ENCODE measurements around the gene CRYGS. TPM values are rescaled to one million over a fixed set of nuclear protein-coding genes. Genes with fewer than 3 reads are reported as not detected.
"Not testable (repeated sequence)": the region's sequence is repeated elsewhere in the genome, so short reads cannot be mapped to it uniquely, and the experiment has no call there.

Gene CRYGS
- polyA plus RNA-seq, 1 experiment = 2.0 TPM

GRCh38 chr3:186506191-186506739 is 37.9 kb downstream of the CRYGS start:
- Histone ChIP-seq H3K27me3 (ENCODE audit: control insufficient read depth, insufficient read depth, low read length) (peaks cover 9% of the 10 kb centered on the region), H3K27ac (ENCODE audit: low read depth, low read length) (no peak overlapping the region), H3K9me3 (ENCODE audit: control insufficient read depth, insufficient read depth, low read length) (no peaks in the 10 kb centered on the region), H3K4me3 (ENCODE audit: low read depth, low read length) (no peak overlapping the region)
- CTCF ChIA-PET = no interaction called here
- no peak for DNase-seq (ENCODE audit: low read depth, low spot score)
- POLR2A ChIA-PET = no interaction called here
- TF ChIP-seq CTCF (IDR thresholded peaks at IDR 0.05; ENCODE audit: low read depth, low read length) = no peak

GRCh38 chr3:186502966-186503712 is 41.0 kb downstream of the CRYGS start:
- Histone ChIP-seq H3K4me3 (ENCODE audit: low read depth, low read length) (no peak overlapping the region), H3K9me3 (ENCODE audit: control insufficient read depth, insufficient read depth, low read length) (no peaks in the 10 kb centered on the region), H3K27ac (ENCODE audit: low read depth, low read length) (no peak overlapping the region), H3K27me3 (ENCODE audit: control insufficient read depth, insufficient read depth, low read length) (peaks cover 5% of the 10 kb centered on the region)
- no peak for DNase-seq (ENCODE audit: low read depth, low spot score)
- TF ChIP-seq CTCF (IDR thresholded peaks at IDR 0.05; ENCODE audit: low read depth, low read length) = no peak
- POLR2A ChIA-PET = interaction anchor here (0.6 kb wide), 1 partner anchor 196 kb away, joined by 3 read pairs; no protein-coding TSS in a partner anchor
- CTCF ChIA-PET = interaction anchor here (0.9 kb wide), 1 partner anchor 37 kb away, joined by 5 read pairs; no protein-coding TSS in a partner anchor

- CTCF ChIA-PET = no interaction called here
- POLR2A ChIA-PET = no interaction called here
- no peak for DNase-seq (ENCODE audit: low read depth, low spot score)
- TF ChIP-seq CTCF (IDR thresholded peaks at IDR 0.05; ENCODE audit: low read depth, low read length) = no peak
- Histone ChIP-seq H3K9me3 (ENCODE audit: control insufficient read depth, insufficient read depth, low read length) (peaks cover 3% of the 10 kb centered on the region; the same call in 1 of the 2 replicates), H3K27me3 (ENCODE audit: control insufficient read depth, insufficient read depth, low read length) (peaks cover 9% of the 10 kb centered on the region), H3K27ac (ENCODE audit: low read depth, low read length) (no peak overlapping the region), H3K4me3 (ENCODE audit: low read depth, low read length) (no peak overlapping the region)
Observed at GRCh38 chr3:186502138-186502948, 41.8 kb downstream of the CRYGS start.

GRCh38 chr3:186499949-186500348 is 44.2 kb downstream of the CRYGS start:
- POLR2A ChIA-PET; DNase-seq (ENCODE audit: low read depth, low spot score): not testable (repeated sequence)

GRCh38 chr3:186498022-186498421 is 46.2 kb downstream of the CRYGS start:
- POLR2A ChIA-PET; DNase-seq (ENCODE audit: low read depth, low spot score); H3K27ac ChIP-seq (ENCODE audit: low read depth, low read length); H3K9me3 ChIP-seq (ENCODE audit: control insufficient read depth, insufficient read depth, low read length); H3K4me3 ChIP-seq (ENCODE audit: low read depth, low read length): not testable (repeated sequence)
- H3K27me3 ChIP-seq (ENCODE audit: control insufficient read depth, insufficient read depth, low read length) = peaks cover 20% of the 10 kb centered on the region
- CTCF ChIA-PET = interaction anchor here (1.0 to 1.1 kb wide), 2 partner anchors 42 to 43 kb away, joined by 3 read pairs; no protein-coding TSS in a partner anchor

More at GRCh38 chr3:186499949-186500348, 44.2 kb downstream of the CRYGS start:
- H3K9me3 ChIP-seq (ENCODE audit: control insufficient read depth, insufficient read depth, low read length); H3K27ac ChIP-seq (ENCODE audit: low read depth, low read length); H3K4me3 ChIP-seq (ENCODE audit: low read depth, low read length); CTCF ChIA-PET: not testable (repeated sequence)
- peaks cover 22% of the 10 kb centered on the region for H3K27me3 ChIP-seq (ENCODE audit: control insufficient read depth, insufficient read depth, low read length)
